GM03348 (cell line): ENCODE data around the gene CELA2B.

Source experiments
- DNase-seq: peaks from one replicate; pipeline ENCODE4 v3.0.0; 2012; ENCODE audit warnings: low spot score

Gene CELA2B

DNA sequence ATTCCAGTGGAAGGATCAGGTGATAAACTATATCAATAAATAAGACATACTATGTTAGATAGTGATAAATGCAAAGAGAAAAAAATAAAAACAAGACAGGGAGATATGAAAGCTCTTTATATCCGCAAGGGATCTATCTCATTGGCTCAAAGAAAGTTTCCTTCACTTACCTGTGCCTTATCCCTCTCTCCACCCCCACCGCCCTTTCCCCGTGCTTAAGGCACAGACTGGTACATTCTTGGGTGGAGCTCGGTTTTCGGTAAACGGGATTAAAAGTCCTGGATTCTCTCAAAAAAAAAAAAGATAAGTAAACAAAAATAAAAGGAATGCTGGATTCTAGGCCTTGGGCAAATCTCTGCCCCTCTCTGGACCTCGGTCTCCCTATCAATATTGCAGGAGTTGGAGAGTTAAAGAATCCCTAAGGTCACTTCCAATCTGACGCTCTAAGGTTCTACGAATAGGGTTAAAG, 50.2 kb downstream of the CELA2B start:
- DNase-seq, result no peak

DNA sequence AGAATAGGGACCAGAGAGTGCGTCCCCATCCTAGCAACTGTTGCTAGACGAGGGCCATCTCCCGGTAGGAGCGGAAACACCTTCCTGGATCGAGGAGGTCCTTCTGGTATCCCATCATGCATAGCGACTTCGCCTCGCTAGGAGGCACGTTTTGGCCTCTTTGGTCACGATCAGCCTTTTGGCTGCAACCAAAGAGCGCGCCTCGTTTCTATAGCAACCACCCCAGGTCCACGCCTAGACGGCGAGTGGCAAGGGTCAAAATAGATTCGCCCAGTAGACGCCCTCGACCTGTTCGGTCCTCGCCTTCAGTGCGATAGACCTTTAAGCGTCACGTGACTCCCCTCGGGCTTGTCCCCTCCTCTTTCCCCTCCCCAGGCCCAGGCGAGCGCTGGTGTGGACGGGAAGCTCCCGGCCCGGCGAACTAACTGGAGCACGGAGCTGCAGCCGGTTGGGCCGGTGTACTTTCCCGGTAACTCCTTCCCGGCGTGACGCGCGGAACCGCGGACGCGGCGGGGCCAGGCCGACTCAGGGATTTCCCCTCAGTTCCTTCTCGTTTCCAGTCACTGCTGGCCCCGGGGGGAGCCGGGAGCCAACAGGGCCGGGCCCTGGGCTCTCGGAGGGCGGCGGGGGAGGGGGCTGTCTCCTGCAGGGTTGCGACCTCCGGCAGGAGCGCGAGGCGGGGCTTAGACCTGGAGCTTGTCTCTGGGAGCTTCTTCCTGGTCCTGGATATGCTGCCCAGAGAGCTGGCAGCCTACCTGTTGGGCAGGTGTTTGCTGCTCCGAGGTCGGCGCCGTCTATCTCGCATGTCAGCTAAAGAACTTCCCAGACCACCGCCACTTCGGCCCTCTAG, 50.8 kb downstream of the CELA2B start, which contains the start of gene DNAJC16:
Gene DNAJC16, plus strand, starts transcription at position 359 of the 850 bp plus-strand sequence. CDS start 2,258 bp downstream, outside the sequence.
- DNase-seq, result peak; percentile 96

DNA sequence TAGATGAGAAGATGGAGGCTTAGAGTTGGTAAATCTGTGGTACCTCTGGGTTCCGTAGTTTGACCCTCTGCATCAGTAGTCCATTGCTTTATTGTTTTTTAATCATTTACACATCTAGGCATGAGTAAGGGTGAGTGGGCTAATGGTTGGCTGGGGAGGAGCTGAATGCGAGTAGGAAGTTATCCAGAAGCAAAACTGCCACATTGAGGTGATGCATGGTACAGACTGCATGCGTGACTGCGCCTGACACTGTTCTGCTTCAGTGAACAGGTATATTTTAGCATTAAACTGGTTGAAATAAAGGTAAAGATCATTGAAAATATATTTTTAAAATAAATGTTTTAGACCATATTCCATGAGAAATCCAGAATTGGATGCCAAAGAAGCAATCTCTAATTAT, 55.1 kb downstream of the CELA2B start:
- DNase-seq, result no peak

DNA sequence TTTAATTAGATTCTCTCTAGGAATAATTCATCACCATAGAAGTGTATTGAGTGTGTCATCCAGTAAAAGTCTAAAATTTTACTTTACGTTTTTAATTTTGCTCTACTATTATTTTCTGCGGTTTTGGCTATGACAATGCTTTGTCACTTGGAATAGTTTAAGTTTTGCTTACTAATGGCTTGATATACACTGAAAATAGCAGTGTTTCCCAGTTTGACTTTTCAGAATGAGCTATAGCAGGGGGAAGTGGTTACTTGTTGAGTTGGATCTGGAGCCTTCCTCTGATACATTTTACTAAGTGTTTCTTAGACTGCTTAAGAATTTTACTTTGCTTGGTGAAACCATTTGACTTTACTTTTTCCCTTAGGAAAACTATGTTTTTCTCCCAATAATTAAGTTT, 55.8 kb downstream of the CELA2B start:
- no peak for DNase-seq

DNA sequence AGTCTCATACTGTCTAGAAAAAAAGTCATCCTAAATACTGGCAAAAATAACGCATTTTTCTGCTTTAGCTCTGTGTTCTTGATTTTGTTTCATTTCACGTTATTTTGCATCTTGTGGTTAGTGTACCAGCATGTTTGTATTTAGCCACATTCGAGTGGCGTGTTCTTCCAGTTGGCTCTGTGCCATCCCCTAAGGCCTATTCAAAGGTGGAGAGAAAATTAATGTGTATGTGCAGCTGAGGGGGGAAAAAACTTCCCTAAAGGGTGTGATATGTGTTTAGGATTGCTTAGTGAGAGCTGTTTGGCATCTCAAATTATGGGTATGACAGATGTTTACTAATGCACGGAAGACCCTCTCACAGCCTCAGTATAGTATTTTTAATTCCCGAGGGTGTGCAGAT, 62.9 kb downstream of the CELA2B start:
- no peak for DNase-seq

DNA sequence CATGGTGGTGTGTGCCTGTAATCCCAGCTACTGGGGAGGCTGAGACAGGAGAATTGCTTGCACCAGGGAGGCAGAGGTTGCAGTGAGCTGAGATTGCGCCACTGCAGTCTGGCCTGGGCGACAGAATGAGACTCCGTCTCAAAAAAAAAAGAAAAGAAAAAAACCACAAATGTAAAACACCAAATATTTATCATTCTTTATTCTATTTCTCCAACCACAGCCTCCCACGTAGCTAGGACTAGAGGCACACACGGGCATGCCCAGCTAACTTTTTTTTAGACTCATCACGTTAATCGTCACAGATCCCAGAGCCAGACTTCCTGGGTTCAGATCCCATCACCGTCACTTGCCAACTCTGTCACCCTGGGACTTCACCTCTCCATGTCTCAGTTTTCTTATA, 64.3 kb downstream of the CELA2B start:
- DNase-seq, result no peak
